Breast epithelium (tissue), 4 donors: ENCODE results near the gene DPPA2. TPM values are rescaled to one million over a fixed set of nuclear protein-coding genes. Genes with fewer than 3 reads are reported as not detected.
A peak's percentile ranks its signal among the peaks of the same experiment; 100 is the strongest.

ENCODE experiments used
- DNase-seq, 2 donors: peaks; one replicate each; pipeline ENCODE4 v3.0.0-alpha.2; 2019; ENCODE audit warnings: low spot score in 2 of 2
- H3K27ac ChIP-seq, 2 donors: fragments of 200-600 bp; sonication (generic) in 1 of 2; one replicate each; pipeline ENCODE4 v1.5.1; 2016 to 2019; ENCODE audit warnings: mild to moderate bottlenecking in 1 of 2
- H3K27me3 ChIP-seq, 2 donors: fragments of 200-600 bp; sonication (generic) in 1 of 2; one replicate each; pipeline versions ENCODE4 v1.5.1 to v1.6.0; 2017 to 2019; ENCODE audit warnings: control low read depth in 1 of 2, mild to moderate bottlenecking in 1 of 2
- H3K36me3 ChIP-seq: fragments of 200-600 bp; one replicate; pipeline ENCODE4 v1.5.1; 2019
- H3K4me1 ChIP-seq, 2 donors: fragments of 200-600 bp; sonication (generic); one replicate each; pipeline ENCODE4 v1.5.1; 2016 to 2019; ENCODE audit warnings: control low read depth in 1 of 2
- H3K4me3 ChIP-seq, 3 donors: fragments of 200-600 bp; sonication (generic); 1 replicate in 2 of 3; 2 replicates in 1 of 3; pipeline ENCODE4 v1.5.1; 2016 to 2019; ENCODE audit warnings: mild to moderate bottlenecking in 3 of 3, moderate library complexity in 2 of 3
- H3K9me3 ChIP-seq, 2 donors: fragments of 200-600 bp; sonication (generic) in 1 of 2; one replicate each; pipeline ENCODE4 v1.5.1; 2016 to 2019; ENCODE audit warnings: control low read depth in 1 of 2
- POLR2A ChIP-seq: fragments of 450-650 bp; IDR thresholded peaks from one replicate; pipeline ENCODE4 v1.6.1; 2016; ENCODE audit warnings: antibody characterized with exemption, mild to moderate bottlenecking, moderate library complexity
- POLR2AphosphoS5 ChIP-seq, 3 donors: sonication (generic); formaldehyde crosslinking; IDR thresholded peaks; one replicate each; pipeline ENCODE4 v1.6.1; 2017; ENCODE audit warnings: antibody characterized with exemption in 3 of 3
- intact Hi-C: fragments of 100-400 bp; cut with DNase I; formaldehyde crosslinking; loops from one replicate; pipeline ENCODE4 v1.15.1; 2023; ENCODE audit warnings: low total_unique reads
- total RNA-seq, 3 donors: library from RNA; depleted of rRNA; stranded (reverse); fragments of >200 nt; gene quantifications; one replicate each; pipeline ENCODE4 v1.1.0, GENCODE V29; 2016
- TF ChIP-seq, protein P1 (sequence below), 3 donors: fragments of 450-650 bp; IDR thresholded peaks; one replicate each; pipeline ENCODE4 v1.5.1; 2016 to 2017; ENCODE audit warnings: antibody characterized with exemption in 3 of 3, mild to moderate bottlenecking in 3 of 3, moderate library complexity in 3 of 3

DPPA2 gene
- total RNA-seq, 3 donors from 2014 or later, result not detected

DNA sequence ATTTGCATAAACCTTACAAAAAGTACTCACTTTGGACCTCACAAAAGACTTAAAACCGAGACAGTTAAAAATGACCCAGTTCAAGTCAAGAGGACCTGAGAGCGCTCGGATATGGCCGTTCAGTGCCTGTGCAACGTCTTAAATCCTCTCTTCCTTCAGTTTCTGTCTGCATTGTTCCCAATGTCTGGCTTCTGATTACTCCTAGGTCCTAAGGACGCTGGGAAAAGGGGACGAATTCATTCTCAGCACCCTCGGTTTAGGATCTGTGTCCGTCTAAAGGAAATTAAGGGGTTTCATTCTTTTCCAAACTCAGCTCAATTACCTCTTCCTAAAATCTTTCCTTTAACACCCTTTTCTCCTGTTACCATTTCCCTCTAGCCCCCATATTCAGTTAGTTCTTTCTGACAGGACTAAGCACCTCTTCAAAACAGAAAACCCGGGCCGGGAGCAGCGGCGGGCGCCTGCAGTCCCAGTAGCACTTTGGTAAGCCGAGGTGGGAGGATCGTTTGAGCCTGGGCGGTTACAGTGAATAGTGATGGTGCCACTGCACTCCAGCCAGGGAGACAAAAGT, 20.1 kb upstream of the DPPA2 start:
- Histone ChIP-seq H3K4me1 (no peaks in the 10 kb centered on the region), H3K9me3 (no peaks in the 10 kb centered on the region), H3K36me3 (no peaks in the 10 kb centered on the region), H3K4me3 (peak overlapping the region; percentile 20 to 34 (median 26)), H3K27me3 (no peaks in the 10 kb centered on the region), H3K27ac (no peak overlapping the region)
- intact Hi-C loops, result no loop called here
- DNase-seq, result no peak
- TF ChIP-seq, protein P1, sequence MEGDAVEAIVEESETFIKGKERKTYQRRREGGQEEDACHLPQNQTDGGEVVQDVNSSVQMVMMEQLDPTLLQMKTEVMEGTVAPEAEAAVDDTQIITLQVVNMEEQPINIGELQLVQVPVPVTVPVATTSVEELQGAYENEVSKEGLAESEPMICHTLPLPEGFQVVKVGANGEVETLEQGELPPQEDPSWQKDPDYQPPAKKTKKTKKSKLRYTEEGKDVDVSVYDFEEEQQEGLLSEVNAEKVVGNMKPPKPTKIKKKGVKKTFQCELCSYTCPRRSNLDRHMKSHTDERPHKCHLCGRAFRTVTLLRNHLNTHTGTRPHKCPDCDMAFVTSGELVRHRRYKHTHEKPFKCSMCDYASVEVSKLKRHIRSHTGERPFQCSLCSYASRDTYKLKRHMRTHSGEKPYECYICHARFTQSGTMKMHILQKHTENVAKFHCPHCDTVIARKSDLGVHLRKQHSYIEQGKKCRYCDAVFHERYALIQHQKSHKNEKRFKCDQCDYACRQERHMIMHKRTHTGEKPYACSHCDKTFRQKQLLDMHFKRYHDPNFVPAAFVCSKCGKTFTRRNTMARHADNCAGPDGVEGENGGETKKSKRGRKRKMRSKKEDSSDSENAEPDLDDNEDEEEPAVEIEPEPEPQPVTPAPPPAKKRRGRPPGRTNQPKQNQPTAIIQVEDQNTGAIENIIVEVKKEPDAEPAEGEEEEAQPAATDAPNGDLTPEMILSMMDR (IDR thresholded peaks at IDR 0.05), result no peak
- TF ChIP-seq POLR2A (no peak), POLR2AphosphoS5 (IDR thresholded peaks at IDR 0.05) (no peak)

DNA sequence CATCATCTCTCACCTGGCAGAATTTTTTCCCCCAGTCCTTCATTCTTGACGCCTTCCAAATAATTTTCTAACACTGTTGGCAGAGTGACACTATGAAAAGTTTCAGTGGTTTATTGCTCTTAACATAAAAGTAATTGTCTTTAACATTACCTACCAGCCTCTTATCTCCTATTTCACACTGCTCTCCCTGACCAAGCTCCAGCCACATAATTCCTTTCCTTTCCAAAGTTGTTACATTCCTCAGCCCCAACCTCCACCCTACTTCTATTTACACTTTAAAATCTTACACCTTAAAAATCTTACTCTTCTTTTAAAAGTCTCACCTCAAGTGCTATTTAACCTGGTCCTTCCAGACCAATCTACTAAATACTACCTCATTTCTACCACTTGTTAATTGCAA, 18.3 kb upstream of the DPPA2 start:
- intact Hi-C loops, result no loop called here
- no peak overlapping the region for H3K4me3 ChIP-seq
- no peaks in the 10 kb centered on the region for H3K27me3 ChIP-seq
- H3K36me3 ChIP-seq, result no peaks in the 10 kb centered on the region
- no peak for TF ChIP-seq POLR2AphosphoS5 (IDR thresholded peaks at IDR 0.05)
- TF ChIP-seq, protein P1 (IDR thresholded peaks at IDR 0.05), result no peak
- TF ChIP-seq POLR2A, result no peak
- H3K27ac ChIP-seq, result no peak overlapping the region
- DNase-seq, result no peak
- H3K9me3 ChIP-seq, result no peaks in the 10 kb centered on the region
- no peaks in the 10 kb centered on the region for H3K4me1 ChIP-seq

DNA sequence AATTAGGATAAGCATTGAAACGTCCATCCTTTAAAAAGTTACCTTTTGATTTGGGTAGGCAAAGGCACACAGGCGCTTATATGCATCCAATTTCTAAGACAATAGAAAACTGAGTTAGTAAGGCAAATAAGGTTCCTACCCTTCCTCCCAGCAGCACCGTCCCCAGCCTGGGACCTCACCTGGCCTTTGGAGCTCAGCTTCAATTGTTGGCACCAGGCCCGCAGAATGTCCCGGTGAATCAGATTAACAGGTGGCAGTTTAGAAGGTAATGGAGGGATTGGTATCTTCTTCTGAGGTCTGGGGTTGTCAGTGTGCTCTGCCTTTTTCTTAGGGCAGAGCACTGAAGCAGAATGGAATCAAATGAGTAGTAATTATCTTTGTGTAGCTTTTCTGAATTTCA, 15.4 kb upstream of the DPPA2 start:
- intact Hi-C loops, result no loop called here
- Histone ChIP-seq H3K9me3 (no peaks in the 10 kb centered on the region), H3K36me3 (no peaks in the 10 kb centered on the region), H3K27me3 (no peaks in the 10 kb centered on the region), H3K4me3 (no peak overlapping the region), H3K27ac (no peak overlapping the region), H3K4me1 (no peaks in the 10 kb centered on the region)
- no peak for TF ChIP-seq POLR2AphosphoS5 (IDR thresholded peaks at IDR 0.05)
- TF ChIP-seq, protein P1 (IDR thresholded peaks at IDR 0.05), result no peak
- TF ChIP-seq POLR2A, result no peak
- no peak for DNase-seq

DNA sequence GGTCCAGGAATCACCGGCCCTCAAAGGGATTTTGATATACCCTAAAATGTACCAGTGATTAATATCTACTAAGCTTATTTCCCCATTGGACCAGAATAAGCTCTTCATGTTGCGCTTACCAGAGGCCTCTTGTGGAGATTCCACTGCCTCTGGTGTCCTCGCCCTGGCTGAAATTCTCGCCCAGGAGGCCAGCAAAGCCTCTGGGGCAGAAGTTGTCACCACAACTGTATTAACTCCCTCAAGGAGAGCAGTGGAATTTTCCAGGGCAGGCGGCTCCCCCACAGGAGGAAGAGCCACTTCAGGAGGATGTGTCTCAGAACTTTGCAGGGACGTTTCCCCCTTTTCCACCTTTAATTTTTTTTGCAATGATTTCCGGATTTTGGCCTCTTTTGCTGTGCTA, 14.1 kb upstream of the DPPA2 start:
- H3K27ac ChIP-seq, result no peak overlapping the region
- no peaks in the 10 kb centered on the region for H3K27me3 ChIP-seq
- no peak overlapping the region for H3K4me3 ChIP-seq
- no peak for DNase-seq
- H3K9me3 ChIP-seq, result no peaks in the 10 kb centered on the region
- no peaks in the 10 kb centered on the region for H3K36me3 ChIP-seq
- intact Hi-C loops, result no loop called here
- no peaks in the 10 kb centered on the region for H3K4me1 ChIP-seq
- TF ChIP-seq, protein P1 (IDR thresholded peaks at IDR 0.05), result no peak

DNA sequence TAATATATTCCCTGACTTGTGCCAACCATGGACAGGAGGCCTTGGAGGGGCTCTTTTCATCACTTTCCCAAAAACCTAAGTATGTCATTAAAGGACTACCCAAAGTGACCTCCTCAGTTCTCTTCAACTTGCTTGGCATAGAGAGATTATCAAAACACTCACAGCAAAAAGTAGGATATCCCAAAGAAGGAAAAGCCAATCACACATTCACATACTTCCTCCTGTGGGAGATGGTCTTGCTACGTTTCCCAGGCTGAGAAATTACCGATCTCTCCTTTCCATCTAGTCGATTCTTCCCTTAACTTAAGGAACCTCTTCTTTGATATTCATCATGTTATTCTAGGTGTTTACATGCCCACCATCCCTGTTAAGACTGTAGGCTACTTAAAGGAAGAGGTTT, 11.9 kb upstream of the DPPA2 start:
- Histone ChIP-seq H3K9me3 (no peaks in the 10 kb centered on the region), H3K4me1 (no peaks in the 10 kb centered on the region), H3K27me3 (no peaks in the 10 kb centered on the region), H3K4me3 (no peak overlapping the region), H3K27ac (no peak overlapping the region), H3K36me3 (no peaks in the 10 kb centered on the region)
- intact Hi-C loops, result no loop called here
- DNase-seq, result no peak
- TF ChIP-seq POLR2AphosphoS5 (IDR thresholded peaks at IDR 0.05), result no peak
- no peak for TF ChIP-seq POLR2A
- TF ChIP-seq, protein P1 (IDR thresholded peaks at IDR 0.05), result no peak
